Keratinocyte (primary cell): ENCODE measurements around the gene RIC1. TPM values are rescaled to one million over a fixed set of nuclear protein-coding genes. Genes with fewer than 3 reads are reported as not detected.

Experiments
- DNase-seq: peaks from one replicate; pipeline ENCODE4 v3.0.0-alpha.2; 2011; ENCODE audit warnings: low read depth, missing footprints, low spot score
- FAIRE-seq: peaks from 2 replicates; lab custom pipeline; 2011; peaks lifted over from hg19 to GRCh38; lab: Jason Lieb, UNC
- H2AFZ ChIP-seq: 2 replicates; pipeline ENCODE4 v1.6.0; 2012; ENCODE audit warnings: low read length, control low read depth, inconsistent platforms; ENCODE audit not compliant: control insufficient read depth
- H3K27ac ChIP-seq: 2 replicates; pipeline ENCODE4 v1.5.1; 2011; ENCODE audit warnings: low read length; ENCODE audit not compliant: control insufficient read depth, insufficient read depth
- H3K27me3 ChIP-seq: 3 replicates; pipeline ENCODE4 v1.6.0; 2011; ENCODE audit warnings: low read length; ENCODE audit not compliant: control insufficient read depth, insufficient read depth; ENCODE audit errors: extremely low read depth
- H3K36me3 ChIP-seq, 2 experiments: 2 replicates in 1 of 2; 3 replicates in 1 of 2; pipeline ENCODE4 v1.5.1; 2011; ENCODE audit warnings: low read length in 2 of 2, mild to moderate bottlenecking in 1 of 2; ENCODE audit not compliant: control insufficient read depth in 2 of 2, insufficient read depth in 2 of 2; ENCODE audit errors: extremely low read depth in 1 of 2
- H3K4me1 ChIP-seq: 3 replicates; pipeline ENCODE4 v1.5.1; 2011; ENCODE audit warnings: low read length; ENCODE audit not compliant: control insufficient read depth, insufficient read depth; ENCODE audit errors: extremely low read depth
- H3K4me2 ChIP-seq: 3 replicates; pipeline ENCODE4 v1.6.0; 2011; ENCODE audit warnings: low read depth, low read length; ENCODE audit not compliant: control insufficient read depth, insufficient read depth; ENCODE audit errors: extremely low read depth
- H3K4me3 ChIP-seq, 3 experiments: fragments of 200-600 bp in 1 of 3; sonication (generic) in 1 of 3; 2 replicates in 2 of 3; 3 replicates in 1 of 3; pipeline ENCODE4 v1.5.1; 2011 to 2016; ENCODE audit warnings: low read length in 3 of 3, mild to moderate bottlenecking in 3 of 3, control low read depth in 2 of 3, inconsistent platforms in 1 of 3, low read depth in 1 of 3, mixed read lengths in 1 of 3, mixed run types in 1 of 3, moderate library complexity in 1 of 3; ENCODE audit not compliant: control insufficient read depth in 2 of 3, insufficient read depth in 2 of 3; ENCODE audit errors: extremely low read depth in 1 of 3
- H3K79me2 ChIP-seq: 2 replicates; pipeline ENCODE4 v1.6.0; 2012; ENCODE audit warnings: low read length; ENCODE audit not compliant: control insufficient read depth, insufficient read depth
- H3K9ac ChIP-seq: 3 replicates; pipeline ENCODE4 v1.6.0; 2011; ENCODE audit warnings: low read length; ENCODE audit not compliant: control insufficient read depth, insufficient read depth; ENCODE audit errors: extremely low read depth
- H3K9me1 ChIP-seq: 3 replicates; pipeline ENCODE4 v1.6.0; 2011; ENCODE audit warnings: low read length; ENCODE audit not compliant: control insufficient read depth, insufficient read depth; ENCODE audit errors: extremely low read depth
- H3K9me3 ChIP-seq: 2 replicates; pipeline ENCODE4 v1.5.1; 2012; ENCODE audit warnings: low read depth, low read length; ENCODE audit not compliant: control insufficient read depth
- H4K20me1 ChIP-seq: 3 replicates; pipeline ENCODE4 v1.6.0; 2011; ENCODE audit warnings: low read length; ENCODE audit not compliant: control insufficient read depth, insufficient read depth; ENCODE audit errors: extremely low read depth
- CTCF ChIP-seq, 3 experiments: IDR thresholded peaks in 1 of 3; conservative IDR thresholded peaks in 1 of 3; optimal IDR thresholded peaks in 1 of 3; 2 replicates in 2 of 3; 3 replicates in 1 of 3; pipeline versions ENCODE3 to v1.5.1; 2011; ENCODE audit warnings: low read length in 3 of 3, mild to moderate bottlenecking in 3 of 3, moderate library complexity in 2 of 3, control low read depth in 1 of 3, inconsistent platforms in 1 of 3; ENCODE audit not compliant: insufficient read depth in 2 of 3; ENCODE audit errors: extremely low read depth in 1 of 3
- EZH2 ChIP-seq: IDR thresholded peaks from one replicate; pipeline ENCODE4 v1.6.1; 2012; ENCODE audit warnings: inconsistent platforms, mild to moderate bottlenecking, low read length, moderate library complexity
- dilution Hi-C: fragments of 300-500 bp; cut with MboI; formaldehyde crosslinking; loops from one replicate; pipeline ENCODE4 v1.7.0; 2020; ENCODE audit warnings: low sequenced_read_pairs; ENCODE audit not compliant: extremely low pct_ligation_motif_present
- polyA plus RNA-seq, 5 experiments: library from polyadenylated mRNA; depleted of rRNA in 3 of 5; stranded (reverse) in 3 of 5; stranded (forward) in 1 of 5; unstranded in 1 of 5; fragments of >200 nt; gene quantifications; 1 replicate in 1 of 5; 2 replicates in 3 of 5; 3 replicates in 1 of 5; pipeline versions ENCODE4 v1.2.1 to v1.2.3, GENCODE V29; 2011 to 2012; ENCODE audit warnings: missing spikeins in 2 of 5, low read depth in 1 of 5, low replicate concordance in 1 of 5

RIC1 gene
- polyA plus RNA-seq, 1 donor (not counting 4 experiments of a cell fraction or from before 2014, with no cell fraction given) = 20.5 TPM

- Histone ChIP-seq H3K79me2 (no peaks in the 10 kb centered on the region), H3K4me3 (no peak overlapping the region), H3K27me3 (no peaks in the 10 kb centered on the region), H3K27ac (peak overlapping the region; percentile 42), H4K20me1 (no peaks in the 10 kb centered on the region), H3K9me1 (no peaks in the 10 kb centered on the region), H3K9ac (no peak overlapping the region), H3K36me3 (peaks cover 3 to 8% of the 10 kb centered on the region in 2 experiments), H3K9me3 (no peaks in the 10 kb centered on the region), H2AFZ (no peak overlapping the region), H3K4me1 (peaks cover 19% of the 10 kb centered on the region), H3K4me2 (no peak overlapping the region)
- TF ChIP-seq EZH2 (no peak), CTCF (optimal IDR thresholded peaks at IDR 0.05 in 1 of 3, IDR thresholded peaks at IDR 0.05 in 1 of 3, conservative IDR thresholded peaks at IDR 0.05 in 1 of 3; ENCODE audit: extremely low read depth in 1 of 3, insufficient read depth in 2 of 3, low read length in 3 of 3) (no peak)
- FAIRE-seq = peak; percentile 39
- dilution Hi-C loops = no loop called here
- DNase-seq = no peak
Measured at GRCh38 chr9:5813824-5814223, 184.9 kb downstream of the RIC1 start.

- no peak for DNase-seq
- no peaks in the 10 kb centered on the region for H3K79me2 ChIP-seq
Measured at GRCh38 chr9:5815461-5815860, 186.6 kb downstream of the RIC1 start.

More at GRCh38 chr9:5815461-5815860, 186.6 kb downstream of the RIC1 start:
- H2AFZ ChIP-seq = no peak overlapping the region
- no peak for FAIRE-seq
- TF ChIP-seq EZH2 (no peak), CTCF (optimal IDR thresholded peaks at IDR 0.05 in 1 of 3, IDR thresholded peaks at IDR 0.05 in 1 of 3, conservative IDR thresholded peaks at IDR 0.05 in 1 of 3; ENCODE audit: extremely low read depth in 1 of 3, insufficient read depth in 2 of 3, low read length in 3 of 3) (no peak)
- H3K4me3 ChIP-seq = no peak overlapping the region
- H3K9ac ChIP-seq = no peak overlapping the region
- no peak overlapping the region for H3K4me2 ChIP-seq
- no peak overlapping the region for H3K27ac ChIP-seq
- no peaks in the 10 kb centered on the region for H4K20me1 ChIP-seq
- H3K4me1 ChIP-seq = peaks cover 19% of the 10 kb centered on the region
- H3K36me3 ChIP-seq = peaks cover 4 to 8% of the 10 kb centered on the region in 2 experiments
- no peaks in the 10 kb centered on the region for H3K27me3 ChIP-seq
- no peaks in the 10 kb centered on the region for H3K9me1 ChIP-seq
- H3K9me3 ChIP-seq = no peaks in the 10 kb centered on the region
- dilution Hi-C loops = no loop called here
